SK-N-SH treated with all-trans-retinoic acid at 6 μM for 48 hours (cell line): ENCODE data around the gene RNF224.

Experiments
- ATAC-seq: fragments of 200-7000 bp; cut with Tn5 transposase; 3 replicates; pipeline ENCODE4 v1.9.1; 2020; ENCODE audit warnings: mild to moderate bottlenecking, moderate library complexity
- ARNTL ChIP-seq: fragments of 450-650 bp; formaldehyde crosslinking; IDR thresholded peaks from 2 replicates; pipeline ENCODE4 v1.5.0; 2020; ENCODE audit warnings: low read depth, mild to moderate bottlenecking, moderate library complexity, borderline replicate concordance
- BACH2 ChIP-seq: fragments of 250-450 bp; sonication (Bioruptor Pico); IDR thresholded peaks from 2 replicates; pipeline ENCODE4 v1.9.0; 2021; ENCODE audit warnings: mild to moderate bottlenecking, borderline replicate concordance
- CREB5 ChIP-seq: fragments of 250-450 bp; sonication (Bioruptor Pico); IDR thresholded peaks from 2 replicates; pipeline ENCODE4 v1.5.1; 2020; ENCODE audit warnings: low read depth, mild to moderate bottlenecking, moderate library complexity
- CSDC2 ChIP-seq: fragments of 250-450 bp; sonication (Bioruptor Pico); IDR thresholded peaks from 2 replicates; pipeline ENCODE4 v1.5.0; 2020; ENCODE audit warnings: mild to moderate bottlenecking, moderate library complexity
- CSRNP3 ChIP-seq: fragments of 250-450 bp; sonication (Bioruptor Pico); IDR thresholded peaks from 2 replicates; pipeline ENCODE4 v1.5.1; 2021; ENCODE audit warnings: mild to moderate bottlenecking, moderate library complexity
- GLIS3 ChIP-seq: fragments of 250-450 bp; sonication (Bioruptor Pico); IDR thresholded peaks from 2 replicates; pipeline ENCODE4 v1.5.0; 2020; ENCODE audit warnings: mild to moderate bottlenecking, moderate library complexity
- OSR1 ChIP-seq: fragments of 250-450 bp; sonication (Bioruptor Pico); IDR thresholded peaks from 2 replicates; pipeline ENCODE4 v1.8.0; 2022; ENCODE audit warnings: moderate library complexity, mild to moderate bottlenecking, inconsistent platforms
- PATZ1 ChIP-seq: fragments of 250-450 bp; sonication (Bioruptor Pico); IDR thresholded peaks from 2 replicates; pipeline ENCODE4 v1.8.0; 2020; ENCODE audit warnings: mild to moderate bottlenecking, moderate library complexity, borderline replicate concordance
- POU6F1 ChIP-seq: fragments of 250-450 bp; sonication (Bioruptor Pico); IDR thresholded peaks from 2 replicates; pipeline ENCODE4 v1.8.0; 2021; ENCODE audit warnings: low read depth, mild to moderate bottlenecking, moderate library complexity, borderline replicate concordance
- PPARA ChIP-seq: fragments of 250-450 bp; sonication (Bioruptor Pico); IDR thresholded peaks from 2 replicates; pipeline ENCODE4 v1.5.0; 2020; ENCODE audit warnings: mild to moderate bottlenecking, borderline replicate concordance
- RARB ChIP-seq: fragments of 250-450 bp; sonication (Bioruptor Pico); IDR thresholded peaks from 2 replicates; pipeline ENCODE4 v1.8.0; 2021; ENCODE audit warnings: mild to moderate bottlenecking, moderate library complexity
- TSHZ2 ChIP-seq: fragments of 250-450 bp; sonication (Bioruptor Pico); IDR thresholded peaks from 2 replicates; pipeline ENCODE4 v1.5.0; 2020; ENCODE audit warnings: mild to moderate bottlenecking, moderate library complexity
- ZFP3 ChIP-seq: fragments of 250-450 bp; sonication (Bioruptor Pico); IDR thresholded peaks from 2 replicates; pipeline ENCODE4 v1.5.0; 2020; ENCODE audit warnings: mild to moderate bottlenecking, moderate library complexity
- ZFP30 ChIP-seq: fragments of 450-650 bp; formaldehyde crosslinking; IDR thresholded peaks from 2 replicates; pipeline ENCODE4 v1.5.0; 2022; ENCODE audit warnings: mild to moderate bottlenecking, moderate library complexity
- ZNF565 ChIP-seq: fragments of 450-650 bp; formaldehyde crosslinking; conservative IDR thresholded peaks from 2 replicates; pipeline ENCODE4 v1.5.0; 2020; ENCODE audit warnings: low read depth, mild to moderate bottlenecking, moderate library complexity
- ZNF70 ChIP-seq: fragments of 450-650 bp; formaldehyde crosslinking; IDR thresholded peaks from 2 replicates; pipeline ENCODE4 v1.5.0; 2020; ENCODE audit warnings: mild to moderate bottlenecking, moderate library complexity
- ZNF8 ChIP-seq: fragments of 450-650 bp; formaldehyde crosslinking; IDR thresholded peaks from 2 replicates; pipeline ENCODE4 v1.5.0; 2020; ENCODE audit warnings: mild to moderate bottlenecking, moderate library complexity

RNF224 gene

GRCh38 chr9:137225699-137226331 lies 1.5 kb upstream of the RNF224 start:
- no peak for TF ChIP-seq ARNTL (CRISPR knock-in tag)
- no peak for TF ChIP-seq ZNF8 (CRISPR knock-in tag)
- no peak for TF ChIP-seq ZNF565 (CRISPR knock-in tag)
- no peak for TF ChIP-seq GLIS3 (CRISPR knock-in tag)
- no peak for TF ChIP-seq ZNF70 (CRISPR knock-in tag)
- TF ChIP-seq, all 23 proteins: peak for 0
- no peak for ATAC-seq

GRCh38 chr9:137226338-137227053 lies 806 bp upstream of the RNF224 start:
- TF ChIP-seq ZFP30 (CRISPR knock-in tag) (no peak), ZFP3 (CRISPR knock-in tag) (peak; percentile 82; the same call in 1 of the 2 replicates)
- TF ChIP-seq, all 23 proteins: peak for 1
- ATAC-seq, result no peak

GRCh38 chr9:137227853-137228505 lies 677 bp downstream of the RNF224 start:
- ATAC-seq, result no peak
- TF ChIP-seq ZNF565 (CRISPR knock-in tag) (no peak), PATZ1 (no peak), ZNF8 (CRISPR knock-in tag) (no peak), RARB (CRISPR knock-in tag) (no peak), CSRNP3 (no peak), ZFP30 (CRISPR knock-in tag) (no peak), TSHZ2 (CRISPR knock-in tag) (no peak), POU6F1 (no peak), CREB5 (CRISPR knock-in tag) (no peak), CSDC2 (no peak), ARNTL (CRISPR knock-in tag) (no peak), BACH2 (CRISPR knock-in tag) (no peak)

- no peak for ATAC-seq
- TF ChIP-seq GLIS3 (CRISPR knock-in tag) (no peak), ARNTL (CRISPR knock-in tag) (no peak), BACH2 (CRISPR knock-in tag) (no peak), ZNF565 (CRISPR knock-in tag) (no peak), CSRNP3 (no peak), OSR1 (CRISPR knock-in tag) (no peak), PATZ1 (no peak), POU6F1 (no peak), PPARA (CRISPR knock-in tag) (no peak)
Measured at GRCh38 chr9:137228506-137228967, 1.2 kb downstream of the RNF224 start.
